Fibroblast of peridontal ligament (primary cell): ENCODE results near the gene MYH7.

Source experiments
- DNase-seq: peaks from one replicate; pipeline ENCODE4 v3.0.0-alpha.2; 2010; ENCODE audit errors: extremely low read depth

Gene MYH7

DNA sequence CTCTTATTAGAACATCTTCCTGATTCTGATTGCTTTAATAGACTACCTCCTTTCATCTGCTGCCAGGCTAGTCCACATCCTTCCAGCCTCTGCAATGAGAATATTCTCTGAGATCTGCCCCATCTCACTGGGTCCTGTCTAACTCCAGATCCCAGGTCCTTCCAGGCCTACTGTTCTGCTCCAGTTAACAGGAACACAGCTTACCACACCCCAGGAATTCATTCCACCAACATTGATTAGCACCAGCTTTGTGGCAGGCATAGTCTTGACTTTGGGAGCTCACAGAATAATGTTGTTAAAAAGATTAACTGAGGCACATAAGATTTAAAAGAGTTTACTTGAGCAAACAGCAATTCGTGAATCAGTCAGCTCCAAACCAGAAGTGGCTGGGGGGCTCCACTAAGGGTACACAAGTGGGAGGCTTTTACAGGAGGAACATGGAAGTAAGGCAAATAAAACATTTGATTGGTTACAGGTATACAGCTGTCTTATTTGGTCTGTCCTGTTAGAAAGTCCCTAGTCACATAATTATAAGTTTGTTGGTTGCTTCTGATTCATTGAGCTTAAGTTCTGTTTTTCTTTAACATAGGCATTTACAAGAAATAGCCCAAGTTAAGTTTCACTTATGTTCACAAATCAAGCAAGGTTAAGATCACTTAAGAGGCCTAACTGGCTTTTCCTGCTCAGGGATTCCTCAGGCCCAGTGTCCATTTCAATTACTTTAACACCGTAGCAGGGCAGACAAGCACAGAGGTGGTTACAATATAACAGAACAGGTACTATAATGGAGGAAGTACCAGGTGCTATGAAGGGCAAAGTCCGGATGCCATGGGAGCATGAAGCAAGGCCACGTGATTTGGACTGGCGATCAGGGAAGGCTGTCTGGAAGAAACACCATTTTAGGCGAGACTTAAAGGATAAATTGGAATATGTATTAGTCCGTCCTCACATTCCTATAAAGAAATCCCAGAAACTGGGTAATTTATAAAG, 12.2 kb upstream of the MYH7 start:
- DNase-seq, result no peak

DNA sequence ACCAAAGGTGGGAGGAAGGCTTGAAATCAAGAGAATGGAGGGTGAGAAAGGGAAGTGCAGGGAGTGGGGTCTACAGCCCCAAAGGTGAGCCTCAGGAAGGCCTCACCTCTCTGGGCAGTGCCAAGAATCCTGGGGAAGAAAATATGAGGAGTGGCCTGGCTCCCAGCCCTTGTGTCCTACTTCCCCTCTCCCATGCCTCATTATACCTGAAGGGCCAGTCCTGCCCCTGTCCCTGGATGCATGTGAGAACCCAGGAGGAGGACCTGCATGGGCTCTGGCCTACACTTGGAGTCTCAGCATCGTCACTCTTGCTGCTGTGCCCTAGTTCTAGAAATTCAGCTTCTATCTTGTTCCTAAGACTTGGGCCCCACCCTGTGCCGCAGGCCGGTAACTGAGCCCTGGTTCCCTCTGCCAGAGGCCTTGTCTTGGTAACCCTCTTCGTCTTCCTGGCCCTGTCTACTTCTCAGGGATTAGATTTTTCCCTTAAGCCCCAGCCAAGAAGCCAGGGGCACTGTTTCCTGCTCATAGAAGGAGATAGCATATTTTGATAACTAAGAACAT, 10.9 kb upstream of the MYH7 start:
- DNase-seq, result no peak

DNA sequence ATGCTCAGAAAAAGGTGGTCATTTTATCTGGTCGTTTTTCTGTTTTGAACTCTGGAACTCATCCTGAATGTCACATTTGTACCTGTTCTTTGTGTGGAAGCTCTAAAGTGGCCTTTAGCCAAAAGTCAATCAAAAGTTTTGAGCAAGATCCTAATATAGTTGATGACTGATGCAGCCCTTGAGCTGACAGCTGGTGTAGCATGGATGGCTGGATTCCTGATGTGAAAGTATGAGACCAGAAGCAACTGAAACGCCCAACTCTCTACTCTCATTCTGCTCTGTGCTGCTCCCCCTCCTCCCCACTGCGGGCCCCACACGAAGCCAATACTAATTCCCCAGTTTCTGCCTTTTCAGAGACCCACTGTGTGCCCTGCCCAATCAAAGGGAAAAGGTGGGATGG, 10.3 kb upstream of the MYH7 start:
- DNase-seq, result no peak

DNA sequence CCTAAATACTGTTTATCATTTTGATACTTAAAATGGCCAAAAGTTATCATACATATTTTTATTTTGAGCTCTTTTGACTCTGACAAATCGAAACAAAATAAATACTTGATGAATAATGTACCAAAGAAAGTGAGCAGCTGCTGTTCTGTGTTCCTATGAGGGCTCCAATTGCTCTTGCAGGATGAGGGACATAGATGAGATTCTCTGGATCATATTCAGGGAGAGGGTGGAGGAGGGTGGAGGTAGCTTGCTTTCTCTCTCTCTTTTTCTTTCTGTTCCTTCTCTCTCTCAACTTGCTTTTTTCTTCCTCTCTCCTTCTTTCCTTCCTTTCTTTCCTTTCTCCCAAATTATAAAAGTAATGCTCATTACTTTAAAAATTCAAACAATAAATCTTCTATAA, 8.9 kb upstream of the MYH7 start:
- no peak for DNase-seq

DNA sequence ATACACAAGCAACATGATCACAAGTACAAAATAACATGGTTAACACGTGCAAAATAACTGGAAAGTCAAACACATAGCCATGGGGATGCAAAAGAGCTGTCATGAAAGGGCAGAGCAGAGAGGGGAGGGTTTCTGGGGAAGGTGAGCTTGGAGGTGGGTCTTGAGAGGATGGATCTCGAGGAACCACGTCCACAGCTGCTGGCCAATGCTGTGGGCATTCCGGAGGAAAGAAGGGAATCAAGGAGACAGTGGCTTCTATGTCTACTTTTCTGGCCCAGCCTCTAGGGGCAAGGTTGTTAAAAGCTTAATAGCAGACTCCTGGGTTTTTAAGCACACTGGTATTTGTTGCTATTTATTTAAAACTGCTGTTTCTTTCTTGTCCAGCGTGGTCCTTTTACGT, 8.4 kb upstream of the MYH7 start:
- no peak for DNase-seq

DNA sequence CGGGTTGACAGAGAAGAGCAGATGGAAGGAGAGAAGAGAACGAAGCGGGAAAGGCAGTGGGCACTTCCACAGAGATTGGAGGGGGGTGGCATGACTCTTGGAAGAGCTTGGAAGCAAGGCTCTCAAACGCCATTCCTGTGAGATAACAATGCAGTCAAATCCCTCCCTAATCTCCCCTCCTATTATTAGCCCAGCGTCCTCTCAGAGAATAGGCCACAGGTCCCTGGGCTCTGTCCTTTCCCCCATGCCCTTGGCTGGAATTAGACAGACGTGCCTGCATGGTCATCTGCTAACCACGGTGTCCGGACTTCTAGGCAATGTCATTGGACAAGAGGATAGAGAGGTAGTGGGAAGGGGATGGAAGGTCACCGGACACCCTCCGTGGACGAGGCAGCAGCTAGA, 8.0 kb upstream of the MYH7 start:
- no peak for DNase-seq

DNA sequence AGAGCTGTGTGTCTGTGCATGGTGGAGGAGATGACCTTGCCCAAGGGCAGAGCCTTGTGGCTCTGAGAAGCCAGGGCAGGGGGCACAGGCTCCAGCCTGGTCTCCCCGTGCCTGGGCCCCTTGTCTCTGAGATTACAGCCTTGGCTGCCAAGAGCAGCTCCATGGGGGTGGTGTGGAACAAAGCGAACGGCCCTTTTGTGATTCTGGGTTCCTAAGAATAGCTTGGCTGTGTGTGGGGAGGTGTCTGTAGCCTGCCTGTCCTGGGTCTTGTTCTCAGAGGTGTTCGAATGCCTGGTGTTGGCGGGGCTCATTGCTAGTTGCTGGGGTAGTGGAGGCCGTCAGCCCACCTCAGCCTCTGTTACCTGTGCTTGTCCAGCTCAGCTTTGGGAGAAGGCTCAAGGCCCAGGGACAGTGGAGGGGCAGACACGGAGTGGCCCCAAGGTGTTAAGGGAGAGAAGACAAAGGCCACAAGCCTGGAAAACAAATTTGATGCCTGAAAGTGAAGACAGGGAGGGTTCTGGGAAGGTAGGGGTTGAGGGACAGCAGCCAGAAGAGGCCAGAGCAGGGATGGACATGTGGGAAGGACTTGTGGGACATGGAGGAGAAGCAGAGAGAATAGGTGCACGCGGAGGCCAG, 7.4 kb upstream of the MYH7 start:
- no peak for DNase-seq

DNA sequence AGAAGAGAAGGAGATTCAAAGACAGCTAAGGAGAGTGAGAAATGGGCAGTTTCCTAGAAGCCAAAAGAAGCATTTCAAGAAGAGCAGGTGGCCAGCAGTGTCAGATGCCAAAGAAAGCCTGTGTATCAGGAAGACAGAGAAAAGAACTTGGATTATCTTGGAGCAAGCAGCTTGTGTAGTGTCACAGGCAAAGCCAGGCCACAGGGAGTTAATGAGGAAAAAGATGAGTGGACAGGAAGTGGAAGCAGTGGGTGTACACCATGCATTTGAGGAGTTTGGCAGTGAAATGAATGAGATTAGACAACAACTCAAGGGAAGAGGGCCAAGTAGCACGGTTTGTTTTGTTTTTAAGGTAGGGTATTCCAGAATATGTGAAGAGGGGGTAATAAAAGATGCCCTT, 5.6 kb upstream of the MYH7 start:
- no peak for DNase-seq

DNA sequence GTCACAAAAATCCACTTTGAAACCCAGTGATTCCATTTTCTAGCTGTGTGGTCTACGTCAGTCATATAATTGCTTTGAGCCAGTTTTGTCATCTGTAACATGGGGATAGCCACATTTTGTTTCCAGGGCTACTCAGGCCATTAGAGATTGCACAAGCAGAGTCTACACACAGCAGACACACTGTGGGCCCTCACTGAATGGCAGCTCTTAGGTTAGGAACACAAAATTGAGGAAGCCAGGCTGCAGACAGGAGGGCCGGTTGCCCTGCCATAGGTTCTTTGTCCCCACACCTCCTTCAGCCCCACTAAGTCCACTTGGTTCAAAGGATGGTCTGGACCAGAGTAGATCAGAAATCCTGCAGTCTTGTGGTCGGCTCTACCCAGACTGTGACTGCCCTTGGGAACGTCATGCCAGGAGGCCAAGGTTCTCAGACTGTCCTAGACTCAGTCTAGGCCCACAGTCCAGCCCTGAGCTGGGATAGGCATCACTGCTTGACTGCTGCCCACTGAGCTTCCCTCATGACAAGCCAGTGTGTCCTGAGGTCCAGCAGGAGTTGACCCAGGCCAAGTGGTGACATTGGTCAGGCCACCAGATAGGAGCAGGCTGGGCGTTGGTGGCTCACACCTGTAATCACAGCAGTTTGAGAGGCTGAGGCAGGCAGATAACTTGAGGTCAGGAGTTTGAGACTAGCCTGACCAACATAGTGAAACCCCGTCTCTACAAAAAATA, 3.8 kb upstream of the MYH7 start:
- DNase-seq, result no peak

DNA sequence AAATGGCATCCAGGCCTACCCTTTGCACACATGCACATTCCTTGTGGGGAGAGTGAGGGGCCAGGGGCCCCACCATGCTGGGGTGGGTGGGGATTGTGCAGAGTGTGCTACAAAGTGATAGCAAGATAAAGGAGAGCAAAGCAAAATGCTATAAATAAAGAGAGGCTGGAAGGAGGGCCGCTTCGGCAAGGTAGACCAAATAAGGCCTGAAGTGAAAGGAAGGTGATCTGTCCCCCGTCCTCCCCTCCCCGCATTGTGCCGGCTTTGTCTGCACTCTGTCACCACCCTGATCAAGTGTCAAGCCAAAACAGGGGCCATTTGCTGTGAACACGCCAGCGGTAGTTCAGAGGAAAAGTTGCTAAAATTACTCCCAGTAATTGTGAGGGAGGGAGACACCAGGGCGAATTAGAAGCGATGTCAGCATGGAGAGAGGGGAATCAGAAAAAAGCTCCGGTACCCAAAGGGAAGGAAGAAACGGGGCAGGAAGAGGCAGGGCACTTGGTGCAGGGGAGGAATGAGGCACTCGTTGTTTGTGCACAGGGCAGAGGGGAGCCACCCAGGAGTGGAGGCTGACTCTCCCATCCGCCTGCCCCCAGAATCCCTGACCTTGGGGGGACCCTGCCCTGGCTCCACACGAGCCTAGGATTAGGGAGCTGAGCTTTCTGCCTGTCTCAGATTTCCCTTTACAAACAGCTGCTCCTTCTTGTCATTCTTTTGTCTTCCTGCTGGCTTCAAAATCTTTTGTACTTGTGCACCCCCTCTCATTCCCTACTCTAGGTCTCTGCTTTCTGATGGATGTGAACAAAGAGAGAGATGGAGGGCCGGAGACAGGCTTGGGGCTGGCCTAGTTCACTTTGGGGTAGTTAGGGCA, 2.9 kb upstream of the MYH7 start:
- DNase-seq, result no peak

DNA sequence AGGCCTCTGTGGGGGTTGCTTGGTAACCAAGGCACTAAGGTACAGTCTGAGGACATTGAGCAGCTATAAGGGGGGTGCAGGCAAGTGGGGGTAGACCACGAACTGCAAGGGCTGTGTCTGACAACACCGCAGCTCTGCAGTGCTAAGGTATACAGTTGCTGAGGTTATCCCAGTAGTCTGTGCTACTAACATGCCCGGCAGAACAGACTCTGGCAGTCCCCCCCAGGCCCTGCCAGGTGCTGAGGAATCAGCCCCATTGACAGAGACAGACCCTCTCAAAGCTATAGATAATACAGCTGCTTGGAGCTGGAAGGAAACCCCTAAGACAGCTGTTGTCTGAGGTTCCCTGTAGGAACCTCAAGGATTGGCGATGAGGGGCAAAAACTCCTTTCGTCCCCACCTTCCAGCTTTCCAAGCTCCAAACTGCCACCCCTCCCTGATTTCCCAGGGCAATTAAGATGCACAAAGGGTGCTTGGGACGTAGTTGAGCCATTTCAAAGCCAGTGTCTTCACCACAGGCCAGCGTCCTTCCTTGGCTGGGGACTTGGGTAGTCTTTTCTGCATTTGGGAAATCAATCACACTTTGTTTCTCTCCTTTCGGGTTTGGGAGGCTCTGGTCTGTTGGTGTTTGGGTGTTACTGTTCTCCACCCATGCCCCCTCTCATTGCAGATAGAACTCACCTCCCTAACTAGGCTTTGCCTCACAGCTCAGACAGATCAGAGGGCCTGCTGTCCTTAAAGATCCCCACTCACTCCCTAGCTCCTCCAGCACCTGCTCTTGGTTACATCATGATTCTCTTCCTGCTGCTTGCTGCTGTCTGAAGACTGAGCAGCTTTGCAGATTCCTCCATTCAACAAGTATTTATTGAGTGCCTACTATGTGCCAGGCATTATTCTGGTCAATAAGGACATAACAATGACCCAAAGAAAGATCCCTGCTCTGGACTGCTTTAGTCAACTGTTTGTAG, 2.0 kb upstream of the MYH7 start:
- DNase-seq, result no peak

DNA sequence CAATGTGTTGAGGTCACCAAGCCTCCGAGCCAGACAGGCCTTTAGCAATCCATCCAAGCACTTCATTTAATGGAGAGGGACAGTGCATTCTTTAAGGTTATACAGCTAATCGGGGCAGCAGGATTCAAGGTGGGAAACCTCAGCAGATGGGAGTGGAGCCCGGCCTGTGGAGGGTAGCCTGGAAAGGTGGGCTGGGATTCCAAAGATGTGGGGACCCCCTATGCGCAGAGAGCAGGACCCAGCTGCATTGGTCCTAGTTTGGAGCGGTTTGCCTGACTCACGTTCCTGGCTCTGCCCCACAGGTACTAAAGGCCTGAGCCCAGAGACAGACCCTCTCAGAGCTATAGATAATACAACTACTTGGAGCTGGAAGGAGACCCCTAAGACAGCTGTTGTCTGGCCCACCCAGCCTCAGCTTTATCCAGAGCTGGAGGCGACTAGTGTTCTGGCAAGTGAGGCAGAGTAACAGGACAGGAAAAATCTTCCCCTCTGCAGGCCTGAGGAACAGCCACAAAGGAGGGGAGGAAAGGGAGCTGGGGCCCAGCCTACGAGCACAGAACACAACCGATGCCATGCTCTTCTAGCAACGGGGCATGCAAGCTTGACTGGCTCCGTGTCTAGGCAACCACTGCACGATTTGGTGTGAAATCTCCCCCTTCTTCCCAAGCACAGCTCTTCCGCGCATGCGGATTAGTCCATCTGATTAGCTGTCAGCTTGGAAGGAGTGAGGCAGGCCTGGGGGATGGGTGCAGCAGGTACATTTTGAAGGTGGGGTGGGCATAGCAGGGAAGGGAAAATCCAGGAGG, 1.1 kb upstream of the MYH7 start:
- no peak for DNase-seq

DNA sequence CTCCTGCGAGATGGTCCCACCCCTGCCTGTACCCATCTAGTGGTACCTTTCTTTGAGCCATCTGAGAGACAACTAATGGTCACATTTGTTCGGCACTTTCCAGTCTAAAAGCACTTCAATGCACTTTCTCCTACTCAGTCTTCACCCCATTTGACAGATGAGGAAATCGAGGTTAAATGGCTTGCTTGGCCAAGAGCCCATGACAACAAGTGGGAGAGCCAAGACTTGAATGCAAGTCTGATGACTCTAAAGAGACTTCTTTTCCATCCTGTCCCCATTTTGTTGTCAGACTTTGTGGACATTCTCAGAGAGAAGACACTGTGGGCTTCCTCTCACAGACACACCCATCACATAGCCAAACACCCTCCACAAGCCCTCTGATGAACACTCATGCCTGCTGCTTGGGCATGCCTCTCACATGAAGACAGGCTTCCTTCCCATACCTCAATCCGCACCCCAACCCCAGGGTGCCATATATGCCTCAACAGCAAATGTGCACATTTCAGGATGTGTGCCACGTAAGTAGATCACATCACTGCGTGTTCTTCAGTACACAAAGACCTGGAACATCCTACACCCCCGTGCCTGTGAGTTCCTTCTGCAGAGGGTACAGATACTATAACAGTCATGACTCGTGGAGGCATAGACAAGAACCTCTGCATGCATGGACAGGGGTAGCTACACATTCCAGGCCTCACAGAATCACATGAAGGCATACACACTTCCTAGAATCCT, 805 bp downstream of the MYH7 start:
- no peak for DNase-seq

DNA sequence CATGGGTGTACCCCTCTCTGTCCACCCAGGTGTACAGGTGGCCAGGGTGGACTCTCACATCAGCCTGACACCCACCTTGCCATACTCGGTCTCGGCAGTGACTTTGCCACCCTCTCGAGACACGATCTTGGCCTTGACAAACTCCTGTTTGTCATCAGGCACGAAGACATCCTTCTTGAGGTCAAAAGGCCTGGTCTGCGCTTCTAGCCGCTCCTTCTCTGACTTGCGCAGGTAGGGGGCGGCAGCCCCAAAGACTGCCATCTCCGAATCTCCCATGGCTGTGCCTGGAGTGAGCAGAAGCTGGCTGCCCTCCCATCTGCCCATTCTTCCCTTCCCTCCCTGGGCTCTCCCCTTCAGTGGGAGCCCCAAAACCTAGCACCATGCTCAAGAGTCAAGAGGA, 2.0 kb downstream of the MYH7 start:
- no peak for DNase-seq

DNA sequence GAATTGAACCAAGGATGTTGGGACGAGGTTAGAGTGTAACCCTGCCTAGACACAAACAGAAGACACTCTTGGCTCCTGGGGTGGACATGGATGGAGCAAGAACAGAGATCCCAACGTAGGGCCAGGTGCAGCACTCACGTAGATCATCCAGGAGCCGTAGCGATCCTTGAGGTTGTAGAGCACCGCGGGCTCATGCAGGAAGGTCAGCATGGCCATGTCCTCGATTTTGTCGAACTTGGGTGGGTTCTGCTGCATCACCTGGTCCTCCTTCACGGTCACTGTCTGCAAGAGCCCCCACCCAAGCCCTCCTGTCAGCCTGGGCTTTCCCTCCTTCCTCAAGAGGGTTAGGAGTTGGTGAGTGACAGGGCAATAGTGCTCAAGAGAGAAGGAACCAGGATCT, 2.5 kb downstream of the MYH7 start:
- no peak for DNase-seq

DNA sequence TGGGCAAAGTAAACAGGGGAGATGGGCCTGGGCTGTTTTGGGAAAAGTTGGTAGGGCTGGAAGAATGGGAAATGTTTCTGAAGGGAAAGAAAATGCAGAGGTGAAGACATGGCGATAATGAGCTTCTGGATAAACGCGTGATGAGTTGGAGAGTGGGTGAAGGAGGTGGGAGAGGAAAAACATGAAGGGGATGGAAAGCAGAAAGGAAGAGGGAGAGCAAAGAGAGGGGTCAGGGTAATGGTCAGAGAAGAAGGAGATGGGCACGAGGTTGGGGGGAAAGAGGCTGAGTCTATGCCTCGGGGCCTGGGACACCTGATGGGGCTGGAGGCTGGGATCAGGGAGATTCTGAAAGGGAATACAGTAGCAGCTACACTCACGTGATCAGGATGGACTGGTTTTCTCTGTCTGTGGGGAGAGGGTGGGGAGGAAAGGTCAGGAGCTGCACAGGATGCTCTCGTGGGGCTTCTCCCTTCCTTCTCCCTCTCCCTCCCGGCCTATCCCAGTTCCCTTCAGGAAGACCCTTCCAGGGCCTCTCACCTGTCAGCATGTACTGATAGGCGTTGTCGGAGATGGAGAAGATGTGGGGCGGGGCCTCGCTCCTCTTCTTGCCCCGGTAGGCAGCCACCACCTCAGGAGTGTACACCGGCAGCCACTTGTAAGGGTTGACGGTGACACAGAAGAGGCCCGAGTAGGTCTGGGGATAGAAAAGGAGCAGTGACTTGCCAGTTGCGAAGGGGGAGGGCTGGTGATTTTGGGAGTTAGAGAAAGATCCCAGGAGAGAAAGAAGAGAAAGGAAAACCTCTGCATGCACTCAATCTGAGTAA, 3.1 kb downstream of the MYH7 start:
- no peak for DNase-seq

DNA sequence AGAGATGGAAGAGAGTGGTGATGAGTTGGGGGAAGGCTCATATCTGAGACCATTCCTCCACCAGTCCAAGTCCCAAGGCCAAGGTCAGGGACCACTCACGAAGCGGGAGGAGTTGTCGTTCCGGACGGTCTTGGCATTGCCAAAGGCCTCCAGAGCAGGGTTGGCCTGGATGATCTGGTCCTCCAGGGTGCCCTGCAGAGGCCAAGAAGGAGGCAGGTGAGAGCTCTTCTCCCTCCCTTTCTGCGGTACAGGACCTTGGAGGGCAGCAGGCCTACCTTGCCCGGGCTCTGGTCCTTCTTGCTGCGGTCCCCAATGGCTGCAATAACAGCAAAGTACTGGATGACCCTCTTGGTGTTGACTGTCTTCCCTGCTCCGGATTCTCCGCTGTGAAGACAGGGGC, 4.0 kb downstream of the MYH7 start:
- DNase-seq, result no peak

DNA sequence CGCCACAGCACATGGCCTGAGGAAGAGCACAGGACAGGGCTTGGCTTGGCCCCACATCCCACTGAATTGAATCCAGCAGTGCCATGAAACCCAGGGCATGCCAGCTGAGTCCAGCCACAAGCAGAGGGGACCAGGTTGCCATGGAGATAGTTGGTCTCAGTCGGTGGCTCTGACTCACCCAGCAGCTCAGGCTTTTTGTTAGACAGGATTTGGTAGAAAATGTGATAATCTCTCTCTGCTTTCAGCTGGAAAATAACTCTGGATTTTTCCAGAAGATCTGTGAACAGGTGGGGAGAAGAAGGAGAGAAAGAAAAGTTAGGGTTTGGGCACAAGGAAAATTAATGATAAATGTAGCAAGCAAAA, 4.8 kb downstream of the MYH7 start:
- peak; percentile 5 for DNase-seq
